Fibroblast of upper back skin (primary cell): ENCODE measurements around the gene LMAN2.

ENCODE experiments used
- DNase-seq: peaks from one replicate; pipeline ENCODE4 v3.0.0-alpha.2; 2013

The LMAN2 gene, protein sequence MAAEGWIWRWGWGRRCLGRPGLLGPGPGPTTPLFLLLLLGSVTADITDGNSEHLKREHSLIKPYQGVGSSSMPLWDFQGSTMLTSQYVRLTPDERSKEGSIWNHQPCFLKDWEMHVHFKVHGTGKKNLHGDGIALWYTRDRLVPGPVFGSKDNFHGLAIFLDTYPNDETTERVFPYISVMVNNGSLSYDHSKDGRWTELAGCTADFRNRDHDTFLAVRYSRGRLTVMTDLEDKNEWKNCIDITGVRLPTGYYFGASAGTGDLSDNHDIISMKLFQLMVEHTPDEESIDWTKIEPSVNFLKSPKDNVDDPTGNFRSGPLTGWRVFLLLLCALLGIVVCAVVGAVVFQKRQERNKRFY

DNA sequence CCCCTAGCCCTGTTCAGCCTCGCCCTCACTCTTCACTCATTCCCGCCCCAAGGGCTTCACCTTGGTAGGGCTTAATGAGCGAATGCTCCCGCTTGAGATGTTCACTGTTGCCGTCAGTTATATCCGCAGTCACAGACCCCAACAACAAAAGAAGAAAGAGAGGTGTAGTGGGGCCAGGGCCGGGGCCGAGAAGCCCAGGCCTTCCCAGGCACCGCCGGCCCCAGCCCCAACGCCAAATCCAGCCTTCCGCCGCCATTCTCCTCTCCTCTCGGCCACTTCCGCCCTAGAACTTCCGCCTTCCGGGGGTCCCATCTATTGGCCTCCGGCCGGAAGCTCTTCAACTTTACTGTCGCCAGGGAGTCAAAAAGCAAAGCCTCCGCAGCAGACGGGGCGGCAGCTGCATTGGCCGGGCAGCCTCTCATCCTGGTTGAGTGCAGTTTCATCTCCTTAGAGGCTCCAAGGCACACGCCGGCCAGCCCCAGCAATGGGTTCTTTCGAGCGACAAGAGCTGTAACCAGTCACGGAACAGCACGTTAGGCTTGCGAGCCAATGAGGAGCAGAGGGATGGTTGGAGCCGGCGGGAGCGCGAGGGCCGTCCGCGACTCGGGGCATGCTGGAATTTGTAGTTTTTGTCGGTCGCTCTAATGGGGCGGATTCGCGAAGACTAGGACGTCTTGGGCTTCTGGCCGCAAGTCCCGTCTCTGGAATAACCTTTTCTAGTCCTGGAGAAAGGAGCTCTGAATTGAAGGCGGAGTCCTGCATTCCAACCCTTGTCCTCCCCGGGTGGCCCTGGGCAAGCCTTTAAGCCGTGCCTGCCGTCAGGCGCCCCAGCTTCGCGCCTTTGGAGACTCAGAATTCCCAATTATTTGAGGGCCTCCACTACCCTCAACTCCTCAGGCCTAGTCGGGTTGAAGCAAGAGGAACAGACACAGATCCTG, at the start of gene LMAN2:
Gene LMAN2, minus strand, starts transcription at position 277 of the 938 bp plus-strand sequence. Its CDS starts 21 bp downstream, at position 256.
- DNase-seq, result peak; percentile 96

DNA sequence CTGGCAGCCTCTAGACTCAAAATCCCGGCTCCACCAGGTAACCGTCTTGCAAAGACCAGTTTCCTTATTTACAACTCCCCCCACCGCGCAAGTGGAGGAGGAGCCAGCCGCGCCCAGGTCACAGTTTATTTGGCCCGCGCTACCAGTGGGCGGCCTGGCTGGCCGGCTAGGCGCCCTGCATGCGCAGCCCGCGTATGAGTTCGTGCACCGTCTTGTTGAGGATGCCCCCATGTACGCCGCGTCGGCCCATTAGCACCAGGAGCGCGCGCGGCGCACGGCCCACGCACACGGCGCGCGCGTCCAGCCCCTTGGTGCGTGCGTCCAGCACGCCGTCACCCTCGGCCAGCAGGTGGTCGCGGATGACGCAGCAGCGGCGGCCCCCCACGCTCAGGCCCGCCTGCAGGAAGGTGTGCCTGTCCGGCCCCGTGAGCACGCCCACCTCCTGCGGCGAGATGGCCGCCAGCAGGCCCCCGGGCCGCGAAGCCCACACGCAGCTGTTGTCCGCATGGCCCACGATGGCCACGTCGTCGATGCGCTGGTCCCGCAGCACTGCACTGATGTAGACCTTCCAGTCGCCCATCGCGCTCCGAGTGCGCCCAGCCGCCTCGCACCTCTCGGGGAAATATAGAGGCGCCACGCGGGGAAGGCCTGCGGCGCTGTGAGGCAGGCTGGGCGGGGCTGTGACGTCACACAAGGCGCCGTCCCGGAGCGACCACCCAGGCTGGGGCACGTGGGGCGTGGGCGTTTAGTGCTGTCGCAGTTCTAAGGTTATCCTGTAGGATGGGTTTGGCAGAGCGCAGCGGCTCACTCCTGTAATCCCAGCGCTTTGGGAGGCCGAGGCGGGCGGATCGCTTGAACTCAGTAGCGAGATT, 48.8 kb upstream of the LMAN2 start, which contains the start of gene PFN3:
Gene PFN3, minus strand, starts transcription at position 665 of the 872 bp plus-strand sequence. Its CDS starts 85 bp downstream, at position 580.
- DNase-seq, result peak; percentile 33

GRCh38 chr5:177397875-177398390, 46.5 kb upstream of the LMAN2 start:
- DNase-seq, result no peak

DNA sequence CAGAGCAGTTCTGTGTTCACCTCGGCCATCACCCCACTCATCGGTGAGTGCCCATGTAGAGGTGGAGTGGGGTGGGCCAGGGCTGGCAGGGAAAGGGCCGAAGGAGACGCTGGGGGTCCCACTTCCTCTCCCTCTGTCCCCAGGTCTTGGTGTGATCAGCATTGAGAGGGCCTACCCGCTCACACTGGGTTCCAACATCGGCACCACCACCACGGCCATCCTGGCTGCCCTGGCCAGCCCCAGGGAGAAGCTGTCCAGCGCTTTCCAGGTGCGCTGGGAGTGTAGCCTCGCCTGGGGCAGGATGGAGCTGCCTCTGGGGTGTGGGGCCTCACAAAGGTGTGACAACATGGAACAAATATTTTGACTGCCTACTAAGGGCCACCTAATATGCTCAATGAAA, 45.3 kb upstream of the LMAN2 start:
- DNase-seq, result no peak

GRCh38 chr5:177396078-177396477, 44.6 kb upstream of the LMAN2 start:
- no peak for DNase-seq

DNA sequence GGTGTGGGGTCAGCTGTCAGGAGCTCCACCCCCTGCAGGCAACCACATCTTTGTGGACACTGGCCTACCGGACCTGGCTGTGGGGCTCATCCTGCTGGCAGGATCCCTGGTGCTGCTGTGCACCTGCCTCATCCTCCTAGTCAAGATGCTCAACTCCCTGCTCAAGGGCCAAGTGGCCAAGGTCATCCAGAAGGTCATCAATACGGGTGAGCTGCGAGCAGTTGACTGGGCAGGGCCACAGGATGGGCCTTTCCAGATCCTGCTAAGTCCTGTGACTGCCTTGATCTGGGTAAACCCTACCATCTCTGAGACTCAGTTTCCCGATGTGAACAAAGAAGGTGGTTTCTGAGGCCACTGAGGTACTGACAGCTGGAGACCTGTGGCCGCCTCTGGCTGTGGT, 42.5 kb upstream of the LMAN2 start:
- DNase-seq, result no peak

- DNase-seq, result no peak
Observed at GRCh38 chr5:177393206-177393765, 41.8 kb upstream of the LMAN2 start.

DNA sequence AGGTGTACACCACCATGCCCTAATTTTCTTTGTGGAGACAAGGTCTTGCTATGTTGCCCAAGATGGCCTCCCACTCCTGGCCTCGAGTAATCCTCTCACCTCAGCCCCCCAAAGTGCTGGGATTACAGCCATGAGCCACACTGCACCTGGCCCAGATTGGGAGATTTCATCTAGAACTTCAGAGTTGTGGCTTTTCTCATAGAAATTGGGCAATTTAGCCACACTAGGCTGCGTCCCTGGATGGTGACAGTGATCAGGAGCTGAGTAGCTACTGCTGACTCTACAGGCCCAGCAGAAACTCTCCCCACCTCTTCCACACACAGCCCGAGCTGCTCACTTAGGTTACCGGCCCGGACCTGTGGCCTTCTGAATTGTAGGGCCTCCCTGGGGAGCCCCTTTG, 41.3 kb upstream of the LMAN2 start:
- no peak for DNase-seq

DNA sequence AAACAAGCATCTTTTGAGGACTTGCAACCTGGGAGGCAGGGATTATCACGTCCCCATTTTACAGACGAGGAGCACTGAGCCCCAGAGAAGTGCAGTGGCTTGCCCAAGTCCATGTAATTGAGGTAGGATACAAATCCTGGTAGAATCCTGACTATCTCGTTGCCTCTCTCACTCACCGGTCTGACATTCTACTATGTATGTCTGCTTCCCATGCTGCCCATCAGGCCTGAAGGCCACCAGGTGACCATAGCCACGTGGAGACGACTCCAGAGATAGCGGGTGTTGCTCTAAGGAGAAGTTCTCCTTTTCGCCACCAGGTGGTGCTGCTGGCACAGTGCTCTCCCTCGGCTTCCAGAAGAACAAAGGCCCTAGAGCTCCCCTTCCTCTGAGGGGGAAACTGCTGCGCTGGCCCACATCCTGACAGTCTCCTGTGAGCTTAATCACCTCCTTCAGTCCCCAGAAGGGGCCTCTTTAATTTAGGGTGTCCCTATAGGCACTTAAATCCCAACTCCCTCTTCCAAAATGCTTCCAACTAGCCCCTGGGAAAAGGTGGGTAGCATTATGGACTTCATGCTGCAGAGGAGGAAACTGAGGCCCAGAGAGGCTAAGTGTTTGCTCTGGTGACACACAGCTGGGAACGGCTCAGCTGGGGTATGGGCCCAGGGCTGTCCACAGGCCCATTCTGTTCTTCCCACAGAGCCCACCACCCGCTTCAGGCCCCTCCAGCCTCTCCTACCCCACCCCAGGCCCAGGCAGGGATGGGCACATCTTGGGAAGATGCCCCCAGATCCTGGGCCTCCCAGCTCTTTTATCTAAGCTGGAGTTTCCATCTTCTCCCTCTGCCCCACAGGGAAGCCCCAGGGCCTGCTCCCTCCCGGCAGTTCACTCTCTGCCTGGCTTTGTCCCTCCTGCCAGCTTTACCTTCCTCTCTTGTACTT, 39.2 kb upstream of the LMAN2 start:
- DNase-seq, result peak; percentile 84

- peak; percentile 80 for DNase-seq
Observed at GRCh38 chr5:177389241-177390169, 38.0 kb upstream of the LMAN2 start.

DNA sequence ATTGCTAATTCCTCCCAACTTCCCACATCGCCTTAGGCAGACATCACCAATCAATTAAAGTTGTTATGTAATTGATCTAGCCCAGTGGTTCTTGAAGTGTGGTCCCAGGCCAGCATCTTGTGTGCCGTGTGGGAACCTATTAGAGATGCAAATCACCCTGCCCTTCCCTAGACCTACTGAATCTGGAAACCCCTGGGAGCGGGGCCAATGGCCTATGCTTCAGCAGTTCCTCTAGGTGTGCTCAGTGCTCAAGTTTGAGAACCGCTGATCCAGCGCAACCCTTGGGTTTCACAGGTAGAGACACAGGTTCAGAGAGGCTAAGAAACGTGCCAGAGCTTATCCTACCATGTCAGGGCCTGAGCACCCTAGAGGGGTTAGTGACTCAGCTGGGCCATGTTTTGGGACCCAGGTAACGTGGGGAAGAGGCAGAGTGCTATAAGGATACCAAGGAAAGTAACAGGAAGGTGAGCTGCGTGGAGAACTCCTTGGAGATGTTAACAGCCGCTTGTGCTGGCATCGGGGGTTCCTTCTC, 37.1 kb upstream of the LMAN2 start:
- DNase-seq, result no peak

DNA sequence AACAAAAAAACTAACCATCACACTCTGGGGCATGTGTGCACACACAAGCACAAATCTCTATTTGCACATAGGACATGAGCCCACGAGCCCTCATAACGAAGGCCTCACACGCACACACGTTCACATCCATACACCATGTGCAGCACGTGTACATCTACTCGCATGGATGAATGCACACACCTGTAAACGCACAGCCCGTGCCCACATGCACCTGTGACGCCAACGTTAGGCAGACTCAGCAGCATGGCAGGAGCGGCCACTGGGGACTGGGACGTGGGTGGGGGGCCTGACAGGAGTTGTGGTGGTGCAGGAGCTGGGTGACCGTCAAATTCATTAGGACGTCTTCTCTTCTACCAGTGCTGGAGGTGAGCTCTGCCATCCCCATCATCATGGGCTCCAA, 35.9 kb upstream of the LMAN2 start:
- DNase-seq, result no peak

GRCh38 chr5:177386542-177386941, 35.1 kb upstream of the LMAN2 start:
- no peak for DNase-seq

DNA sequence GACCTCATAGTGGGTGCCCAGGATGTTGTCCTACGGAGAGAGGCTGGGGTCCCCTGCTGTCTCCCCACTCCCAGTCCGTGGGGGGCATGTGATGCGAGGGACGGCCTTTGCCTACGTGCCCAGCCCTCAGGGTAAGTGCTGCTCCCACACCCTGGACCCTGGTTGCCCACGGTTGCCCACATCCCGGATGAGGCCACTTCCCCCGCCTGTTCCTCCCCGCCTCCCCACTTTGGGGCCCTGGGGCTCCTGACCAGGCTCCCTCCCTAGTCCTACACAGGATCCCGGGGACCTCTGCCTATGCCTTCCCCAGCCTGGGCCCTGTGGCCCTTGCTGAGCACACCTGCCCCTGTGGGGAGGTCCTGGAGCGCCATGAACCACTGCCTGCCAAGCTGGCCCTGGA, 34.3 kb upstream of the LMAN2 start:
- DNase-seq, result no peak

- DNase-seq, result no peak
Observed at GRCh38 chr5:177384134-177384533, 32.7 kb upstream of the LMAN2 start, which contains the start of gene SLC34A1. TSS of gene SLC34A1 (plus strand) at chr5:177384434. CDS start at chr5:177385742, 1,308 bp downstream.

- no peak for DNase-seq
Observed at GRCh38 chr5:177383181-177383580, 31.7 kb upstream of the LMAN2 start.

- DNase-seq, result no peak
Observed at GRCh38 chr5:177382423-177383029, 31.1 kb upstream of the LMAN2 start.

- DNase-seq, result no peak
Observed at GRCh38 chr5:177380805-177381126, 29.3 kb upstream of the LMAN2 start.
